Brain microvascular endothelial cell (primary cell): ENCODE measurements around the gene LRMDA.

Experiments used
- DNase-seq: peaks from one replicate; pipeline ENCODE4 v3.0.0-alpha.2; 2020
- H3K27ac ChIP-seq: fragments of 250-450 bp; sonication (Bioruptor Pico); 2 replicates; pipeline ENCODE4 v1.5.1; 2020; ENCODE audit warnings: mild to moderate bottlenecking, moderate library complexity
- H3K27me3 ChIP-seq: fragments of 250-450 bp; sonication (Bioruptor Pico); replicated peaks from 2 replicates; pipeline ENCODE4 v1.5.1; 2020; ENCODE audit warnings: mild to moderate bottlenecking
- H3K36me3 ChIP-seq: fragments of 250-450 bp; sonication (Bioruptor Pico); replicated peaks from 2 replicates; pipeline ENCODE4 v1.5.1; 2020; ENCODE audit warnings: mild to moderate bottlenecking
- H3K4me3 ChIP-seq: 2 replicates; pipeline ENCODE4 v1.5.1; 2011; ENCODE audit warnings: low read depth, mild to moderate bottlenecking, control low read depth, low read length, moderate library complexity
- in situ Hi-C: cut with HindIII; loops from 2 replicates; pipeline ENCODE4 v1.10.0; 2017; ENCODE audit warnings: low sequenced_read_pairs, low pct_ligation_motif_present
- TF ChIP-seq, protein P1 (sequence below): IDR thresholded peaks from 2 replicates; pipeline ENCODE4 v1.5.1; 2011; ENCODE audit warnings: low read depth, mild to moderate bottlenecking, moderate library complexity, low read length, control low read depth, inconsistent platforms; ENCODE audit errors: missing control alignments

Gene LRMDA

GRCh38 chr10:75444781-75445386, 13.5 kb downstream of the LRMDA start:
- TF ChIP-seq, protein P1, sequence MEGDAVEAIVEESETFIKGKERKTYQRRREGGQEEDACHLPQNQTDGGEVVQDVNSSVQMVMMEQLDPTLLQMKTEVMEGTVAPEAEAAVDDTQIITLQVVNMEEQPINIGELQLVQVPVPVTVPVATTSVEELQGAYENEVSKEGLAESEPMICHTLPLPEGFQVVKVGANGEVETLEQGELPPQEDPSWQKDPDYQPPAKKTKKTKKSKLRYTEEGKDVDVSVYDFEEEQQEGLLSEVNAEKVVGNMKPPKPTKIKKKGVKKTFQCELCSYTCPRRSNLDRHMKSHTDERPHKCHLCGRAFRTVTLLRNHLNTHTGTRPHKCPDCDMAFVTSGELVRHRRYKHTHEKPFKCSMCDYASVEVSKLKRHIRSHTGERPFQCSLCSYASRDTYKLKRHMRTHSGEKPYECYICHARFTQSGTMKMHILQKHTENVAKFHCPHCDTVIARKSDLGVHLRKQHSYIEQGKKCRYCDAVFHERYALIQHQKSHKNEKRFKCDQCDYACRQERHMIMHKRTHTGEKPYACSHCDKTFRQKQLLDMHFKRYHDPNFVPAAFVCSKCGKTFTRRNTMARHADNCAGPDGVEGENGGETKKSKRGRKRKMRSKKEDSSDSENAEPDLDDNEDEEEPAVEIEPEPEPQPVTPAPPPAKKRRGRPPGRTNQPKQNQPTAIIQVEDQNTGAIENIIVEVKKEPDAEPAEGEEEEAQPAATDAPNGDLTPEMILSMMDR = no peak
- no peak overlapping the region for H3K4me3 ChIP-seq
- H3K27me3 ChIP-seq = no peaks in the 10 kb centered on the region
- no peaks in the 10 kb centered on the region for H3K36me3 ChIP-seq
- H3K27ac ChIP-seq = no peak overlapping the region
- DNase-seq = peak; percentile 2
- in situ Hi-C loops = no loop called here

- no peak for DNase-seq
- Histone ChIP-seq H3K27me3 (no peaks in the 10 kb centered on the region), H3K36me3 (no peaks in the 10 kb centered on the region), H3K27ac (no peak overlapping the region), H3K4me3 (no peak overlapping the region)
- in situ Hi-C loops = no loop called here
- TF ChIP-seq, protein P1 = no peak
Observed at GRCh38 chr10:75446508-75446907, 15.1 kb downstream of the LRMDA start.

DNA sequence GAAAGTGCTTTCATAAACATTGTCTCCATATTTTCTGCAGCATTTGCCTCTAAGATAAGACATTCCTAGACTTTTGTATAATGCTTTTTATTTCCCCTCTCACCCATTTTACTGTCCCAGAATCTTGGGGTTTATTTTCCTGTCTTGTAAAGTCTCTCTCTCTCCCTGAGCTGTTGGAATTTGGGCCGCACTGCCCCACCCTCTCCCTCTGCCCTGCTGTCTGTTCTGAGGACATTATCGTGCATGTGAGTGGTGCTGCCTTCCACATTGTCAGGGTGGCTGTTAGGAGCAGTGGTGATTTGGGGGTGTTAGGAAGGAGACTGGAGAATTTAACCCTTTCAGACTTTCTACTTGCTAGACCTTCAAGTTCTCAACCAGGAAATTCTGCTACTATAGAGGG, 16.7 kb downstream of the LRMDA start:
- no peak for DNase-seq
- Histone ChIP-seq H3K27ac (no peak overlapping the region), H3K4me3 (no peak overlapping the region), H3K36me3 (no peaks in the 10 kb centered on the region), H3K27me3 (peaks cover 5% of the 10 kb centered on the region)
- in situ Hi-C loops = no loop called here
- TF ChIP-seq, protein P1 = no peak

GRCh38 chr10:75449382-75450074, 18.1 kb downstream of the LRMDA start:
- TF ChIP-seq, protein P1 = no peak
- no peaks in the 10 kb centered on the region for H3K36me3 ChIP-seq
- no peak overlapping the region for H3K4me3 ChIP-seq
- H3K27ac ChIP-seq = no peak overlapping the region
- H3K27me3 ChIP-seq = peaks cover 5% of the 10 kb centered on the region
- DNase-seq = no peak
- in situ Hi-C loops = no loop called here

GRCh38 chr10:75450075-75450445, 18.6 kb downstream of the LRMDA start:
- TF ChIP-seq, protein P1 = no peak
- H3K27me3 ChIP-seq = peaks cover 5% of the 10 kb centered on the region
- DNase-seq = no peak
- H3K36me3 ChIP-seq = no peaks in the 10 kb centered on the region
- no peak overlapping the region for H3K4me3 ChIP-seq
- in situ Hi-C loops = no loop called here
- no peak overlapping the region for H3K27ac ChIP-seq
